Astrocyte of the cerebellum (primary cell): Measurements from ENCODE around the gene ITGB1.
"Not testable (repeated sequence)": the region's sequence is repeated elsewhere in the genome, so short reads cannot be mapped to it uniquely, and the experiment has no call there.

ENCODE experiments used
- DNase-seq: peaks from one replicate; pipeline ENCODE4 v3.0.0-alpha.2; 2011; ENCODE audit warnings: low read depth
- H3K4me3 ChIP-seq: 2 replicates; pipeline ENCODE4 v1.5.1; 2011; ENCODE audit warnings: mild to moderate bottlenecking, low read depth, low read length, moderate library complexity
- in situ Hi-C: cut with HindIII; loops from 2 replicates; pipeline ENCODE4 v1.10.0; 2017; ENCODE audit warnings: low sequenced_read_pairs
- TF ChIP-seq, protein P1 (sequence below): IDR thresholded peaks from 2 replicates; pipeline ENCODE4 v1.5.1; 2012; ENCODE audit warnings: low read length, low read depth, moderate library complexity, mild to moderate bottlenecking; ENCODE audit errors: missing control alignments

ITGB1 gene

DNA sequence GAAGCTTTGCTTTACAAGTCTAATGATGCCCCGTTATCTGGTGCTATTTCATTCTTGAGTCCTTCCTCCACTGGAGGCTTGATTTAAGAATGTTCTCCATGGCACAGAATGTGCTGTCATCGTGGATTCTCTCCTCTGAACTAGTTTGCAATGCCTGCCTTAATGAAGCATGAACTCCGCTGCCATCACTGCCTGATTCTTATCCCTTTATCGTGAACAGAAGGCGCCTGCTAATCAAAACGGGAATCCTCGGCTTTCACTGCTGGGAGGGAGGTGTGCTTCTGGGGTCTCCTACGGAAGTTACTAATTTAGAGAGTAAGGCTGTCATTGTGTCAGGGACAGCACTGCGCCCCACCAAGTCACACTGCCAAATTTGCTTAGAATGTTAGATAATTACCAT is 56.2 kb downstream of the ITGB1 start:
- in situ Hi-C loops: no loop called here
- no peak for DNase-seq
- no peak overlapping the region for H3K4me3 ChIP-seq
- TF ChIP-seq, protein P1, sequence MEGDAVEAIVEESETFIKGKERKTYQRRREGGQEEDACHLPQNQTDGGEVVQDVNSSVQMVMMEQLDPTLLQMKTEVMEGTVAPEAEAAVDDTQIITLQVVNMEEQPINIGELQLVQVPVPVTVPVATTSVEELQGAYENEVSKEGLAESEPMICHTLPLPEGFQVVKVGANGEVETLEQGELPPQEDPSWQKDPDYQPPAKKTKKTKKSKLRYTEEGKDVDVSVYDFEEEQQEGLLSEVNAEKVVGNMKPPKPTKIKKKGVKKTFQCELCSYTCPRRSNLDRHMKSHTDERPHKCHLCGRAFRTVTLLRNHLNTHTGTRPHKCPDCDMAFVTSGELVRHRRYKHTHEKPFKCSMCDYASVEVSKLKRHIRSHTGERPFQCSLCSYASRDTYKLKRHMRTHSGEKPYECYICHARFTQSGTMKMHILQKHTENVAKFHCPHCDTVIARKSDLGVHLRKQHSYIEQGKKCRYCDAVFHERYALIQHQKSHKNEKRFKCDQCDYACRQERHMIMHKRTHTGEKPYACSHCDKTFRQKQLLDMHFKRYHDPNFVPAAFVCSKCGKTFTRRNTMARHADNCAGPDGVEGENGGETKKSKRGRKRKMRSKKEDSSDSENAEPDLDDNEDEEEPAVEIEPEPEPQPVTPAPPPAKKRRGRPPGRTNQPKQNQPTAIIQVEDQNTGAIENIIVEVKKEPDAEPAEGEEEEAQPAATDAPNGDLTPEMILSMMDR: no peak

GRCh38 chr10:32895200-32895968 is 62.6 kb downstream of the ITGB1 start:
- peak; percentile 13 for DNase-seq
- in situ Hi-C loops, H3K4me3 ChIP-seq: not testable (repeated sequence)

DNA sequence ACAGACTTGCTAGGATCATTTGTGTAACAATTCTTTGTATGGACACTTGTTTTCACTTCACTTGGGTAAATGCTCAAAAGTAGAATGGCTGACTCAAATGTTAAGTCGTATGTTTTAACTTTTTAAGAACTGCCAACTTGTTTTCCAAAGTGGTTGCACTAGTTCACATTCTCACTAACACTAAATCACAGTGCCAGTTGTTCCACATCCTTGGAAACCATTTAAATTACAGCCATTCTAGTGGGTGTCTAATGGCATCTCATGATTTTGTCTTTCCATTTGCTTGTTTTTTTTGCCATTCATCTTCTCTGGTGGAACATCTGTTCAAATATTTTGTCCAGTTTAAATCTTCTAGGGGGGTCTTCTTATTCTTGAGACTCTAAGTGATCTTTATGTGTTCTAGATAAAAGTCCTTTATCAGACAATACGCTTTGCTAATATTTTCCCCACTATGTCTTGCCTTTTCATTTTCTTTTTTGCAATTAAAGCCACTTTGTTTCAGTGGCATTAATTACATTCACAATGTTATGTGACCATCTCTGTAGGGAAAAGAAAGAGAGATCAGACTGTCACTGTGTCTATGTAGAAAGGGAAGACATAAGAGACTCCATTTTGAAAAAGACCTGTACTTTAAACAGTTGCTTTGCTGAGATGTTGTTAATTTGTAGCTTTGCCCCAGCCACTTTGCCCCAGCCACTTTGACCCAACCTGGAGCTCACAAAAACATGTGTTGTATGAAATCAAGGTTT is 63.9 kb downstream of the ITGB1 start:
- no peak for DNase-seq
- in situ Hi-C loops: no loop called here
- H3K4me3 ChIP-seq: no peak overlapping the region
- TF ChIP-seq, protein P1: no peak

GRCh38 chr10:32893434-32893833 is 64.6 kb downstream of the ITGB1 start:
- TF ChIP-seq, protein P1: no peak
- H3K4me3 ChIP-seq: no peak overlapping the region
- no peak for DNase-seq
- in situ Hi-C loops: no loop called here

GRCh38 chr10:32891261-32891660 is 66.8 kb downstream of the ITGB1 start:
- in situ Hi-C loops: no loop called here

GRCh38 chr10:32890444-32890843 is 67.6 kb downstream of the ITGB1 start:
- in situ Hi-C loops: no loop called here

More at GRCh38 chr10:32891261-32891660, 66.8 kb downstream of the ITGB1 start:
- DNase-seq: no peak
- H3K4me3 ChIP-seq: no peak overlapping the region
- TF ChIP-seq, protein P1: no peak

More at GRCh38 chr10:32890444-32890843, 67.6 kb downstream of the ITGB1 start:
- no peak overlapping the region for H3K4me3 ChIP-seq
- TF ChIP-seq, protein P1: no peak
- DNase-seq: no peak
